Calu3 (cell line): ENCODE data around the gene CCT7. TPM values are rescaled to one million over a fixed set of nuclear protein-coding genes. Genes with fewer than 3 reads are reported as not detected.

ENCODE experiments used
- BruUV-seq: library from RNA; stranded (reverse); fragments of 400-500 nt; replicated peaks from 2 replicates; lab custom pipeline; 2021; lab: Mats Ljungman, UMichigan
- CTCF ChIA-PET: fragments of 300-600 bp; sonication (Branson Sonifier 250); formaldehyde crosslinking; loops from one replicate; lab custom pipeline; 2022; ENCODE audit warnings: antibody characterized with exemption; lab: Charles Lee
- DNase-seq: peaks from one replicate; pipeline ENCODE4 v3.0.0; 2022
- H3K27ac Mint-ChIP-seq: one replicate; pipeline ENCODE4 v1.8.0; 2022; ENCODE audit warnings: mixed read lengths; ENCODE audit not compliant: unreplicated experiment
- H3K27me3 Mint-ChIP-seq: one replicate; pipeline ENCODE4 v1.8.0; 2022; ENCODE audit warnings: mixed read lengths; ENCODE audit not compliant: unreplicated experiment
- H3K36me3 Mint-ChIP-seq: one replicate; pipeline ENCODE4 v1.8.0; 2022; ENCODE audit warnings: mild to moderate bottlenecking, moderate library complexity, mixed read lengths; ENCODE audit not compliant: insufficient read depth, unreplicated experiment
- H3K4me1 Mint-ChIP-seq: one replicate; pipeline ENCODE4 v1.8.0; 2022; ENCODE audit warnings: mild to moderate bottlenecking, low read depth, mixed read lengths; ENCODE audit not compliant: unreplicated experiment
- H3K4me3 Mint-ChIP-seq: one replicate; pipeline ENCODE4 v1.8.0; 2022; ENCODE audit warnings: mild to moderate bottlenecking, low read depth, moderate library complexity, mixed read lengths; ENCODE audit not compliant: unreplicated experiment
- H3K9me3 Mint-ChIP-seq: one replicate; pipeline ENCODE4 v1.8.0; 2022; ENCODE audit warnings: low read depth, mixed read lengths; ENCODE audit not compliant: unreplicated experiment
- CTCF ChIP-seq: fragments of 200-600 bp; IDR thresholded peaks from one replicate; pipeline ENCODE4 v1.8.0; 2022; ENCODE audit warnings: antibody characterized with exemption; ENCODE audit not compliant: unreplicated experiment
- intact Hi-C: fragments of 100-400 bp; cut with micrococcal nuclease; formaldehyde crosslinking; loops from one replicate; pipeline ENCODE4 v1.10.0; 2022; ENCODE audit not compliant: unreplicated experiment
- total RNA-seq: library from RNA; stranded (reverse); gene quantifications from 2 replicates; pipeline ENCODE4 v1.2.3, GENCODE V29; 2022

The CCT7 gene
- total RNA-seq, 1 experiment from 2014 or later: 403 TPM

- Mint-ChIP-seq H3K4me1 (no peaks in the 10 kb centered on the region), H3K9me3 (no peaks in the 10 kb centered on the region), H3K36me3 (peaks cover 58% of the 10 kb centered on the region), H3K27me3 (no peaks in the 10 kb centered on the region), H3K27ac (no peak overlapping the region), H3K4me3 (no peak overlapping the region)
- TF ChIP-seq CTCF: no peak
- CTCF ChIA-PET: interaction anchor here (0.6 to 1.0 kb wide), 2 partner anchors 9 to 1180 kb away, joined by 3 to 4 read pairs; no protein-coding TSS in a partner anchor
- BruUV-seq: no TSS peak
- intact Hi-C loops: no loop called here
- DNase-seq: no peak
Observed at GRCh38 chr2:73243884-73244570, 9.9 kb downstream of the CCT7 start.

- BruUV-seq: no TSS peak
- no peak for TF ChIP-seq CTCF
- no peaks in the 10 kb centered on the region for H3K9me3 Mint-ChIP-seq
- peaks cover 60% of the 10 kb centered on the region for H3K36me3 Mint-ChIP-seq
- no peaks in the 10 kb centered on the region for H3K4me1 Mint-ChIP-seq
- intact Hi-C loops: no loop called here
- H3K27me3 Mint-ChIP-seq: no peaks in the 10 kb centered on the region
- CTCF ChIA-PET: interaction anchor here (0.6 to 1.0 kb wide), 2 partner anchors 9 to 1180 kb away, joined by 3 to 4 read pairs; no protein-coding TSS in a partner anchor
- H3K27ac Mint-ChIP-seq: no peak overlapping the region
- no peak for DNase-seq
- no peak overlapping the region for H3K4me3 Mint-ChIP-seq
Observed at GRCh38 chr2:73244580-73244979, 10.5 kb downstream of the CCT7 start.

- Mint-ChIP-seq H3K27me3 (no peaks in the 10 kb centered on the region), H3K27ac (no peak overlapping the region), H3K4me1 (no peaks in the 10 kb centered on the region), H3K9me3 (no peaks in the 10 kb centered on the region), H3K36me3 (peaks cover 72% of the 10 kb centered on the region), H3K4me3 (no peak overlapping the region)
- no peak for DNase-seq
- intact Hi-C loops: no loop called here
- CTCF ChIA-PET: interaction anchor here (0.8 kb wide), 1 partner anchor 13 kb away, joined by 3 read pairs; no protein-coding TSS in a partner anchor
- TF ChIP-seq CTCF: no peak
- no TSS peak for BruUV-seq
Observed at GRCh38 chr2:73246850-73247249, 12.7 kb downstream of the CCT7 start.

- Mint-ChIP-seq H3K4me1 (no peaks in the 10 kb centered on the region), H3K9me3 (no peaks in the 10 kb centered on the region), H3K27me3 (no peaks in the 10 kb centered on the region), H3K27ac (no peak overlapping the region), H3K36me3 (peaks cover 87% of the 10 kb centered on the region), H3K4me3 (no peak overlapping the region)
- no TSS peak for BruUV-seq
- intact Hi-C loops: no loop called here
- no peak for DNase-seq
- TF ChIP-seq CTCF: no peak
- CTCF ChIA-PET: no interaction called here
Observed at GRCh38 chr2:73249636-73250035, 15.5 kb downstream of the CCT7 start.
